ENCODE measurements around the gene IFT27. TPM values are rescaled to one million over a fixed set of nuclear protein-coding genes. Genes with fewer than 3 reads are reported as not detected.

IFT27 gene
- total RNA-seq, 2 donors from 2014 or later, result 12.3 to 18.6 TPM

- DNase-seq (ENCODE audit: low spot score), result no peak
- intact Hi-C loops (cut with DNase I), result loop anchor here in 1 of 2 donors (10.0 kb wide), 1 partner anchor 225 kb away; no protein-coding TSS in a partner anchor
Observed at GRCh38 chr22:36769541-36770512, 6.1 kb downstream of the IFT27 start.

- no peak for DNase-seq (ENCODE audit: low spot score)
- intact Hi-C loops (cut with DNase I), result no loop called here
Observed at GRCh38 chr22:36768616-36769015, 7.3 kb downstream of the IFT27 start.

GRCh38 chr22:36768141-36768540 lies 7.8 kb downstream of the IFT27 start:
- DNase-seq (ENCODE audit: low spot score), result no peak
- intact Hi-C loops (cut with DNase I), result no loop called here

- DNase-seq (ENCODE audit: low spot score), result no peak
- intact Hi-C loops (cut with DNase I), result no loop called here
Observed at GRCh38 chr22:36767035-36767775, 8.7 kb downstream of the IFT27 start.

DNA sequence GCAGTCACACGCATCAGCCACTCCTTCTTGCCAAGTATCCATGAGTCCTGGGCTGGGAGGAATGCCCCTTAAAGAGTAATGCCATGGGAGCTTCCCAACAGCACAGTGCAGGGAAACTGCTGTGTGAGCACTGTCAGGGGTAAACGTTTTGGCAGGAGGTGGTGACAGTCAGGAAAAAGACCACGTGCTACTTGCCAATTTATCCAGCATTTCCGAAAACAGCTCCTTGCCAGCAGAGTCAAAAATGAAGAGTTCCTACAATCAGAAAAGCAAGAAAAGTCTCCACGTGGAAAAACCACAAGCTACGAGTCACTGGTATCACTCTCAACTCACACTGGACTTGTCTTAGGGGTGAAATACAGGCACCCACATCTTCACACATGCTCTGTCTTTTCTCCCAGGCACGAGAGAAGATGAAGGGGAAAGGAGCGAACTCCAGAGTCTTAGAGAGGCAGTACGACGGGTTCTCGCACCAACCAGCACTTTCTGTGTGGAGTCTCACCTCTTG lies 9.9 kb downstream of the IFT27 start:
- DNase-seq (ENCODE audit: low spot score), result no peak
- intact Hi-C loops (cut with DNase I), result no loop called here

GRCh38 chr22:36765131-36765942 lies 10.6 kb downstream of the IFT27 start:
- intact Hi-C loops (cut with DNase I), result no loop called here
- no peak for DNase-seq (ENCODE audit: low spot score)

DNA sequence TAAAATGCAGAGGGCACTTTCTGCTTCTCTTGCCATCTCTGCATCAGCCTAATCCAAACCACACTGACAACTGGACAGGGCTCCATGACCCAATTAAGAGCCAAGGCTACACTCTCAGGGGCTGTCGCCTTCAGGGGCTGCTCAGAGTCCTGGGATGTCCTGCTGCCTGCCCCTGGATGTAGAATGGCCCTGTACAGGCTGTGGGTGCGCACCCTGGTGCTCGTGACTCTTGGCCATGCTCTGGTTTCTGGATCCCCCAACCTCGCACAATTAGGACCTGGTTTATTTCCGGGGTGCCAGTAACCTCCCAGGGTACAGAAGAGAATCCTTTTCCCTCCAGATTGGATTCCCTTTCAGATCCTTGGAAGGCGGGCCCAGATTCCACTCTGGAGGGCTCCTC lies 11.3 kb downstream of the IFT27 start:
- intact Hi-C loops (cut with DNase I), result no loop called here
- no peak for DNase-seq (ENCODE audit: low spot score)

GRCh38 chr22:36764060-36764459 lies 11.9 kb downstream of the IFT27 start:
- intact Hi-C loops (cut with DNase I), result no loop called here
- DNase-seq (ENCODE audit: low spot score), result no peak

DNA sequence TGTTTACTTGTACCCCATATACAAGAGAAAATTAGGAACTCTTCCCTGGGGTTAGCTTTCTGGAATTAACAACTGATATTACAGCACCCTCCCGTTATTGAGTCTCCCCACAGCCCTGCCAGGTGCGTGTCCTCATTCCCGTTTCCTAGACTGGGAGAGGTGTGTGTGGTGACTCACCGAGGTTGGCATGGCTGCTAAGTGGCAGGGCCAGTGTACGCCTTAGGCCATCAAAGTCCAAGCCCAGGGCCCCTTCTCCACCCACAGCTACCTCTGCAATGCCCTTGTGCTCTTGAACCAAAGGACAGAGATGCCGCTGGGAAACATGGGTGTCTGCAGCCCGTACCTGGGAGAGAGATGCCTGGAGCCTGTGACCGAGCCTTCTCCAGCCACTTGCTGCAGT lies 12.3 kb downstream of the IFT27 start:
- DNase-seq (ENCODE audit: low spot score), result no peak
- intact Hi-C loops (cut with DNase I), result no loop called here

DNA sequence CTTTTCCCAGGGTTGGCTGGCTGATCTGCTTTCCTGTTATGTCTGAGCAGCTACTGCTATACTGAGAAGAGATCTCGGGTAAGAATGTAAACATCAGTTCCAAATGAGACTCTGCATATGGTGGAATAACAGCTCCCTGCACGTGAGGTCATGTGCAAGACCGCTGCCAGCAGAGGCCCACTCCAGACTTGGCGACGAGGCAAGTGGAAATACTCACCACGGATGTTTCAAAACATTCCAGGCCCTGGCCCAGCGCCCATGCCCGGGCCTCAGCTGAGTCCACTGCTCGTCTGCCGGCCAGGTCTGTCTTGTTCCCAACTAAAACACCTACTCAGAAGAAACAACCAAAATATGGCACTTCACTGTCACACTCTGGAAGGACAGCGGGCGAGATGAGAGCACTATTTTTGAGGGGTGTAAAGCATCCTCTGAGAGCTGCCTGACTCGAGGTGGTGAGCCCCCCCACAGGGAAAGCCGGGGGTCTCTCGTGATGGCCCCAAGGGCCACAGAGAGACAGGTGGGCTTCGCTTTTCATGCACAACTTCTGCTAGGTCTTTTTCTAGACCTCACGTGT lies 13.1 kb downstream of the IFT27 start:
- intact Hi-C loops (cut with DNase I), result no loop called here
- DNase-seq (ENCODE audit: low spot score), result no peak

DNA sequence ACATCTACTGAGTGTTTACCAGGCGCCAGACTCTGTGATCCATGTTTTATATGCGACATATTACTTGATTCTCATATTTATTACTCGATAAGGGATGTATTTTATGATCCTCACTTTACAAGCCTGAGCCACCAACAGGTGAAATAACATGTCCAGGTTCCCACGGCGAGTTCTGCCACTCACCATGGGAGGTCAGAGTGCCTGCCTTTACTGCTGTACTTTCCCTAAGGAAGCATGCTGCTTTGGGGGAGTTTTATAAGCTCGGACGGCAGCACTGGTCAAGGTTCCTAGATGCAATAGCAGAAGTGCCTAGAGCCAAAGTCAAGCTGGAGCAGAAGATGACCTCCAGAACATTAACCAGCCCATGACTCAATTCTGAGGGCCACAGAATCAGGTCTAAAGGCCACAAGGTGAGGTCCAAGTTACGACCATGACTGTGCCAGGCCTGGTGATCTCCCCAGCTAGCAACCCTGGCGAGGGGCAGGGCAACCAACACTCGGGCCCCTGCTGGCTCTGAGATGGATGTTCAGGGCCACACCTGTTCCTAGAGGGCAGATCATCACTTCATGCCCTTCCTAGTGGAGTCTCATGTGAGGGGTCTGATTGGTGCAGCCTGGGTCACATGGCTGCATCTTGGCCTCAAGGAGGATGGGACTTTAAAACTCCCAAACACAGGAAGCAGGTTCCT lies 14.2 kb downstream of the IFT27 start:
- no peak for DNase-seq (ENCODE audit: low spot score)
- intact Hi-C loops (cut with DNase I), result no loop called here

DNA sequence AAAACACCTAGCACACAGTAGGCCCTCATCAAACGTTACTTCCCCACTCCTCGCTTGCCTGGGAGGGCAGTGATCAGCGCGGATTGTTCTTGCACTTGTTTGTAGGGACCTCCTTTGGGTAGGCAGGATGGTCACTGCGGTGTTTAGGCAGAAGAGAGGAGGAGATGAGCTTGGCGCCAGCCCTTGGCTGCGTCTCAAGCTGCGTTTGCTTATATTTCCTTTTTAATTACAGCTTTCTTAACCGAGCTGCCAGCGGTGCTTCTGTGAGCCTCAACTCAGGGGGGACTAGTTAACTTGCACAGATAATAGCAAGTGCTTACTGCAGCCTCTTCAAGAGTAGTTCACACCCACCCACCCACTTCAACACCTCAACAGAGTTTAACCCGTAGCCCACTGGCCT lies 15.1 kb downstream of the IFT27 start:
- intact Hi-C loops (cut with DNase I), result no loop called here
- DNase-seq (ENCODE audit: low spot score), result no peak

DNA sequence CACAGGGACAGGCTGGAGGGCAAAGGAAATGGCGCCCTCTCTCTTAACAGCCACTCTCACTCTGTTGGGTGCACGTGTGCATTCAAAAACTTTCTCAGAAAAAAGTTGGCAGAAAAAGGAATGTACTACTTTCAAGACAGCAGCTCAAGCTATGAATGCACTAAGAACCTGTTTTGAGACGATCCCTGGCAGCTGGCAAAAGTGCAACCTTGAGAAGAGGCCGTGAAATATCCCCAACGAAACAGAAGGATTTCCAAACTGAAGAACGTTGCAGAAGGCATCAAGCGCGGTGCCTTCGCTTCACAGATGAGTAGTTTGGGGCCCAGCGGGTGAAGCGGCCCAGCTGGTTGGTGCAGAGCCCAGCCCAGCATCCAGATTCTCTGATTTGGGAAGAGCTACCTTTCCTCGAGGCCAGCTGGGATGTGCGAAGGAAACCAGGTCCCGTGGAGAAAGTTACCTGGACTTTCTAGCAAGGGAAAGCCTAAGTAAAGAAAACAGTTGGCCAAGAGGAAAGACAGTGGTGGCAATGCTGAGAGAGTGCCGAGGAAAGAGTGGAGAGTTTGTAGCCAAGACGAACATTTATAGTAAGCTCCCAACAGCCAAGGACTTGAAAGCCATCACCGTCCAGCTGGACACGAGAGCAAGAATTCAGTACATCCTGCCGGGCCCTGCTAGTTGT lies 16.3 kb downstream of the IFT27 start:
- DNase-seq (ENCODE audit: low spot score), result no peak
- intact Hi-C loops (cut with DNase I), result loop anchor here in 1 of 2 donors (10.0 kb wide), 1 partner anchor 195 kb away; no protein-coding TSS in a partner anchor

GRCh38 chr22:36758792-36759271 lies 17.1 kb downstream of the IFT27 start:
- DNase-seq (ENCODE audit: low spot score), result no peak
- intact Hi-C loops (cut with DNase I), result loop anchor here in 1 of 2 donors (10.0 kb wide), 1 partner anchor 194 kb away; no protein-coding TSS in a partner anchor

GRCh38 chr22:36757668-36758211 lies 18.2 kb downstream of the IFT27 start:
- peak; percentile 92 for DNase-seq (ENCODE audit: low spot score)
- intact Hi-C loops (cut with DNase I), result loop anchor here in 1 of 2 donors (10.0 kb wide), 1 partner anchor 193 kb away; no protein-coding TSS in a partner anchor

- intact Hi-C loops (cut with DNase I), result loop anchor here in 1 of 2 donors (10.0 kb wide), 1 partner anchor 192 kb away; no protein-coding TSS in a partner anchor
- no peak for DNase-seq (ENCODE audit: low spot score)
Observed at GRCh38 chr22:36756746-36757655, 18.9 kb downstream of the IFT27 start.

All from posterior vena cava (tissue), 2 donors.